Fibroblast of pulmonary artery (primary cell): Measurements from ENCODE around the gene CHCHD10.

Experiments
- DNase-seq: peaks from one replicate; pipeline ENCODE4 v3.0.0-alpha.2; 2010; ENCODE audit warnings: low read depth
- H3K4me3 ChIP-seq: replicated peaks from 2 replicates; pipeline ENCODE4 v1.5.1; 2011; ENCODE audit warnings: low read depth, mild to moderate bottlenecking, control low read depth, low read length, moderate library complexity
- TF ChIP-seq, protein P1 (sequence below): IDR thresholded peaks from 2 replicates; pipeline ENCODE4 v1.5.1; 2011; ENCODE audit warnings: mild to moderate bottlenecking, control low read depth, low read length, inconsistent platforms; ENCODE audit errors: missing control alignments

Gene CHCHD10

GRCh38 chr22:23750367-23750713, 17.4 kb downstream of the CHCHD10 start:
- TF ChIP-seq, protein P1, sequence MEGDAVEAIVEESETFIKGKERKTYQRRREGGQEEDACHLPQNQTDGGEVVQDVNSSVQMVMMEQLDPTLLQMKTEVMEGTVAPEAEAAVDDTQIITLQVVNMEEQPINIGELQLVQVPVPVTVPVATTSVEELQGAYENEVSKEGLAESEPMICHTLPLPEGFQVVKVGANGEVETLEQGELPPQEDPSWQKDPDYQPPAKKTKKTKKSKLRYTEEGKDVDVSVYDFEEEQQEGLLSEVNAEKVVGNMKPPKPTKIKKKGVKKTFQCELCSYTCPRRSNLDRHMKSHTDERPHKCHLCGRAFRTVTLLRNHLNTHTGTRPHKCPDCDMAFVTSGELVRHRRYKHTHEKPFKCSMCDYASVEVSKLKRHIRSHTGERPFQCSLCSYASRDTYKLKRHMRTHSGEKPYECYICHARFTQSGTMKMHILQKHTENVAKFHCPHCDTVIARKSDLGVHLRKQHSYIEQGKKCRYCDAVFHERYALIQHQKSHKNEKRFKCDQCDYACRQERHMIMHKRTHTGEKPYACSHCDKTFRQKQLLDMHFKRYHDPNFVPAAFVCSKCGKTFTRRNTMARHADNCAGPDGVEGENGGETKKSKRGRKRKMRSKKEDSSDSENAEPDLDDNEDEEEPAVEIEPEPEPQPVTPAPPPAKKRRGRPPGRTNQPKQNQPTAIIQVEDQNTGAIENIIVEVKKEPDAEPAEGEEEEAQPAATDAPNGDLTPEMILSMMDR, result no peak
- H3K4me3 ChIP-seq, result peak overlapping the region; percentile 83
- DNase-seq, result no peak

DNA sequence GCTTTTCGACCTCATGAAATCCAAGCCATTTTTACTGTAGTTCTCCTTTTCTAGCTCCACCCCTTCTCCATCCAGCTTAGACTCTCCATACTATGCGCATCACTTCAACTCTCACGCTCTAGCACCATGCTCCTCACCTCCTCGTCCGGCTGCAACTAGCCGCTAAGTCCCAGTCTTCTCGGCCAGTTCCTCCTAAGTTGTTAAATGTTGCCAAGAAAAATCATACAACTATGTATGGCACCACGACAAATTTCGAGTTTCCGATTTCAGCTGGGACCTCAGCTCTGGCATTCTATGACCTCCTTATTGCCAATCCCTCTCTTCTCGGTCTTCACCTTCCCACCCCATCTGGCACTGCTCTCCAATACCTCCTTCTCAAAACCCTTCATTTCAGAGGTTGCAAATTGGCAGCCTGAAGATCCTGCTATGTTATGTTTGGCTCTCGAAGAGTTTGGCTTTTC, 17.9 kb downstream of the CHCHD10 start:
- TF ChIP-seq, protein P1, result no peak
- H3K4me3 ChIP-seq, result peak overlapping the region; percentile 83
- DNase-seq, result peak; percentile 33

- TF ChIP-seq, protein P1, result no peak
- DNase-seq, result no peak
- H3K4me3 ChIP-seq, result no peak overlapping the region
These were observed 22.0 kb downstream of the CHCHD10 start for GRCh38 chr22:23745791-23746190.

DNA sequence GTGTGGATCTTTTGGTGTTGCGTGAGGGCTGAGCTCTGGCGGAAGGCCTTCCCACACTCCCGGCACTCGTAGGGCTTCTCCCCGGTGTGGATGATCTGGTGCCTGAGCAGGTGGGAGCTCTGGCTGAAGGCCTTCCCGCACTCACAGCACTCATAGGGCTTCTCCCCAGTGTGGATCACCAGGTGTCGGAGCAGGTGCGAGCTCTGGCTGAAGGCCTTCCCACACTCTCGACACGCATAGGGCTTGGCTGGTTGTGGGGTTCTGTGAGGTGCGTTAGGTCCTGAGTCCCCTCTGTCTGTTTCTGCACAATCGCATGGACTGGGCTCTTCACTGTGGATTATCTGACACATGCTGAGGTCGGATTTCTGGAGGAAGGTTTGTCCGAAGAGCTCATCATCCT, 23.3 kb downstream of the CHCHD10 start:
- TF ChIP-seq, protein P1, result no peak
- H3K4me3 ChIP-seq, result no peak overlapping the region
- DNase-seq, result no peak

DNA sequence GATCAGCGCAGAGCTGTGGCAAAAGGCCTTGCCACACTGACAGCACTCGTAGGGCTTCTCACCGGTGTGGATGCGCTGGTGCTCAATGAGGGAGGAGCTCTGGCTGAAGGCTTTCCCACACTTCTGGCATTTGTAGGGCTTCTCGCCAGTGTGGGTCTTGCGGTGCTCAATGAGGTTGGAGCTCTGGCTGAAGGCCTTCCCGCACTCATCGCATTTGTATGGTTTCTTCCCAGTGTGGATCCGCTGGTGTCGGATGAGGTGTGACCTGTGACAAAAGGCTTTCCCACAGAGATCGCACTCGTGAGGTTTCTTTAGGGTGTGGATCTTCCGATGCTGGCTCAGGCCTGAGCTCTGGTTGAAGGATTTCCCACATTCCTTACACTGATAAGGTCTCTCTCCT, 23.8 kb downstream of the CHCHD10 start:
- TF ChIP-seq, protein P1, result no peak
- DNase-seq, result no peak
- no peak overlapping the region for H3K4me3 ChIP-seq

- TF ChIP-seq, protein P1, result no peak
- no peak for DNase-seq
- no peak overlapping the region for H3K4me3 ChIP-seq
These were observed 24.5 kb downstream of the CHCHD10 start for GRCh38 chr22:23743303-23743705.

DNA sequence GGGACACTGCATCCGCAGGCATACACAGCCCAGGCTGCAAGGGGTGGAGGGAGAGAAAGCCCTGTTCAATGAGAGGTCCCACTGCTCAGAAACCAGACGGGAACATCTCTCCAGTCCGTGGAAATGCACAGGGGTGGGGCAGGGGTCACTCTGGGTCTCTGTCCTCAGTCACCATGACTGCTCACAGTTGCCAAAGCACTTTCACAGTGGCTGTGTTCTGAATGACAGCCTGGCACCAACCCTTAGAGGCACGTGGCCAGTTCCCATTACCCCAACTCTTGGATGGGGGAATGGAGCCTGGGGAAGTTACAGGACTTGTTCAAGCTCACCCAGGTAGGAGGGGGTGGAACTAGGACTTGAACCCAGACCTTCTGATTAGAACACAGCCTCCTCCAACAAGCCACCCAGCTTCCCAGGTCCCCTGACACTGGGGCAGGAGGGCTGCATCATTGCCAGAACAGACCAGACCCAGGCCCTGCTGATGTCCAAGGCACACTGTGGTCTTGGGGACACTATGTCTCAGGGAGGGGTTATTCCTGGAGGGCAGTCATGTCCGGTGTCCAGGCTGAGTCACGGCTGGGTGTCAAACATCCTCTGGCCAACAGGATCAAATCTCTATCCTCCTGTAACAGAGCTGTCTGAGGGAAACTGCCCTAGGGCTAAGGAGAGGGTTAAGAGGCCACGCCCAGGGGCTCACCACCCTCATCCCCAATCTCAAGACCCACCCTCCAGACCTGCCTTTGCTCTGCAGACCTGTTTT, 25.1 kb downstream of the CHCHD10 start:
- TF ChIP-seq, protein P1, result no peak
- H3K4me3 ChIP-seq, result no peak overlapping the region
- no peak for DNase-seq
